Measurements from ENCODE around the gene SEC14L2. TPM values are rescaled to one million over a fixed set of nuclear protein-coding genes. Genes with fewer than 3 reads are reported as not detected.

The SEC14L2 gene
- polyA plus RNA-seq, 2 of the 4 experiments (the other 2 are of a cell fraction) = 12.8 to 15.2 TPM

- Histone ChIP-seq H3K4me3 (peak within 1 kb of the TSS; percentile 93), H3K4me2 (peak within 1 kb of the TSS; percentile 96), H3K27ac (peak within 1 kb of the TSS; percentile 95 to 99), H3K9me3 (no peaks in the 10 kb centered on the region), H3K4me1 (peaks cover 18% of the 10 kb centered on the region; the same call in 1 of the 3 replicates)
- ChIA-PET POLR2A (interaction anchor here (0.6 to 2.6 kb wide), 7 partner anchors 12 to 67 kb away, joined by 3 to 13 read pairs (median 3); partner anchors contain the start of genes CASTOR1 and TBC1D10A), CTCF (interaction anchor here (0.6 to 2.9 kb wide), 8 partner anchors 11 to 94 kb away, joined by 3 to 8 read pairs (median 4); no protein-coding TSS in a partner anchor)
- no peak for TF ChIP-seq BHLHE40 (IDR thresholded peaks at IDR 0.05; ENCODE audit: low read depth, low read length)
- peak; percentile 39 for TF ChIP-seq MAX (IDR thresholded peaks at IDR 0.05)
- peak; percentile 40; the same call in 1 of the 2 replicates for TF ChIP-seq REST (IDR thresholded peaks at IDR 0.05)
- TF ChIP-seq PHF8 (IDR thresholded peaks at IDR 0.05; ENCODE audit: borderline replicate concordance, low read depth) = peak; percentile 66; the same call in 1 of the 2 replicates
- TF ChIP-seq POLR2A (IDR thresholded peaks at IDR 0.05; ENCODE audit: low read length) = peak; percentile 87
- 0 out of 3 replicates have a peak, but pooled peaks have one; percentile 46 for TF ChIP-seq BCL3 (IDR thresholded peaks at IDR 0.05)
- TF ChIP-seq JUN (IDR thresholded peaks at IDR 0.05) = peak; percentile 63 to 87; a peak in 3 of 5 replicates
- TF ChIP-seq HEYL (CRISPR knock-in tag; IDR thresholded peaks at IDR 0.05) = no peak
- TF ChIP-seq E2F6 (IDR thresholded peaks at IDR 0.05; ENCODE audit: borderline replicate concordance, low read depth) = peak; percentile 37; the same call in 1 of the 2 replicates
- FAIRE-seq (no peak), ATAC-seq (peak; percentile 94 to 97), DNase-seq (ENCODE audit: low read depth in 1 of 2, low spot score in 1 of 2) (peak; percentile 67 to 85)
- under 1% methylated on average over 23 of the region's 91 CpGs for WGBS (ENCODE audit: missing lambda C conversion rate)
Observed at GRCh38 chr22:30356449-30357235, 40.2 kb upstream of the SEC14L2 start, which contains the start of the genes CCDC157 and SF3A1. TSS of gene CCDC157 (plus strand) at chr22:30357007. CDS start at chr22:30366001, 8,994 bp downstream. TSS of gene SF3A1 (minus strand) at chr22:30356894. CDS start at chr22:30356792, 102 bp downstream.

GRCh38 chr22:30357236-30357570 is 39.6 kb upstream of the SEC14L2 start:
- no peak for DNase-seq (ENCODE audit: low read depth in 1 of 2, low spot score in 1 of 2)
- CTCF ChIA-PET = interaction anchor here (0.7 to 2.9 kb wide), 7 partner anchors 18 to 95 kb away, joined by 3 to 8 read pairs (median 4); no protein-coding TSS in a partner anchor
- peak overlapping the region; percentile 95 to 99 for H3K27ac ChIP-seq
- H3K4me2 ChIP-seq = peak overlapping the region; percentile 89
- no peaks in the 10 kb centered on the region for H3K9me3 ChIP-seq
- FAIRE-seq = no peak
- TF ChIP-seq POLR2AphosphoS2 (conservative IDR thresholded peaks at IDR 0.05; ENCODE audit: low read length) (no peak), ATOH8 (CRISPR knock-in tag; IDR thresholded peaks at IDR 0.05; ENCODE audit: low read depth) (no peak), ELK1 (IDR thresholded peaks at IDR 0.05; ENCODE audit: low read depth, low read length) (no peak), BCL3 (IDR thresholded peaks at IDR 0.05) (no peak), MAX (IDR thresholded peaks at IDR 0.05) (no peak), KDM1A (IDR thresholded peaks at IDR 0.05; ENCODE audit: low read depth) (no peak), TFCP2L1 (CRISPR knock-in tag; IDR thresholded peaks at IDR 0.05) (no peak), POLR2A (IDR thresholded peaks at IDR 0.05; ENCODE audit: low read length) (no peak), EP300 (IDR thresholded peaks at IDR 0.05) (no peak), HEYL (CRISPR knock-in tag; IDR thresholded peaks at IDR 0.05) (no peak), RAD21 (conservative IDR thresholded peaks at IDR 0.05 in 1 of 2, IDR thresholded peaks at IDR 0.05 in 1 of 2) (no peak), KDM5A (IDR thresholded peaks at IDR 0.05) (no peak), RCOR1 (IDR thresholded peaks at IDR 0.05; ENCODE audit: low read depth, low read length) (no peak), MYC (IDR thresholded peaks at IDR 0.05; ENCODE audit: borderline replicate concordance, low read length) (no peak), EHF (CRISPR knock-in tag; IDR thresholded peaks at IDR 0.05) (no peak)
- peak overlapping the region; percentile 93 for H3K4me3 ChIP-seq
- peak; percentile 40 to 44 for ATAC-seq
- WGBS (ENCODE audit: missing lambda C conversion rate) = 12% methylated on average over 9 of the region's 9 CpGs
- peaks cover 18% of the 10 kb centered on the region; the same call in 1 of the 3 replicates for H3K4me1 ChIP-seq
- POLR2A ChIA-PET = interaction anchor here (0.6 to 2.6 kb wide), 7 partner anchors 11 to 68 kb away, joined by 3 to 13 read pairs (median 3); partner anchors contain the start of genes CASTOR1 and TBC1D10A
